Colonic mucosa (tissue), 4 donors: Measurements from ENCODE around the gene HELZ. TPM values are rescaled to one million over a fixed set of nuclear protein-coding genes. Genes with fewer than 3 reads are reported as not detected.

ENCODE experiments used
- DNase-seq: peaks from one replicate; pipeline ENCODE4 v3.0.0-alpha.2; 2020
- H3K27ac ChIP-seq: fragments of 200-600 bp; one replicate; pipeline ENCODE4 v1.8.0; 2021
- H3K27me3 ChIP-seq: fragments of 200-600 bp; one replicate; pipeline ENCODE4 v1.8.0; 2021
- H3K36me3 ChIP-seq: fragments of 200-600 bp; one replicate; pipeline ENCODE4 v1.8.0; 2021
- H3K4me1 ChIP-seq: fragments of 200-600 bp; one replicate; pipeline ENCODE4 v1.8.0; 2021; ENCODE audit warnings: mild to moderate bottlenecking
- H3K4me3 ChIP-seq: fragments of 200-600 bp; one replicate; pipeline ENCODE4 v1.8.0; 2021
- H3K9ac ChIP-seq, 2 donors: one replicate each; pipeline ENCODE4 v1.7.0; 2013; ENCODE audit warnings: control low read depth in 2 of 2, low read depth in 2 of 2, low read length in 2 of 2
- H3K9me3 ChIP-seq: fragments of 200-600 bp; one replicate; pipeline ENCODE4 v1.8.0; 2021
- CTCF ChIP-seq: fragments of 200-600 bp; IDR thresholded peaks from one replicate; pipeline ENCODE4 v1.8.0; 2022; ENCODE audit warnings: antibody characterized with exemption, mild to moderate bottlenecking
- intact Hi-C: fragments of 100-400 bp; cut with DNase I; formaldehyde crosslinking; loops from one replicate; pipeline ENCODE4 v1.14.1; 2022
- total RNA-seq, 2 donors: library from RNA; stranded (reverse); fragmentation: NEBNext Ultra II Directional in 1 of 2; extraction: Animal tissue kit (Norgen Biotek cat#: 25700) in 1 of 2; gene quantifications; one replicate each; pipeline ENCODE4 v1.2.1, GENCODE V29; 2021
- donor health status: healthy.
- donor health status: DM: no; HTN: no; CAD: no.
- donor health status: DM: no; HTN: no; CAD: no.

HELZ gene
- total RNA-seq, 2 donors from 2014 or later: 38.6 to 55.9 TPM

GRCh38 chr17:67071595-67071994 is 173.4 kb downstream of the HELZ start:
- Histone ChIP-seq H3K27me3 (no peaks in the 10 kb centered on the region), H3K4me3 (no peak overlapping the region), H3K9ac (no peak overlapping the region), H3K9me3 (no peaks in the 10 kb centered on the region), H3K36me3 (no peaks in the 10 kb centered on the region), H3K4me1 (no peaks in the 10 kb centered on the region), H3K27ac (no peak overlapping the region)
- intact Hi-C loops: no loop called here
- TF ChIP-seq CTCF: no peak
- no peak for DNase-seq

- no peak overlapping the region for H3K27ac ChIP-seq
- intact Hi-C loops: no loop called here
- no peaks in the 10 kb centered on the region for H3K27me3 ChIP-seq
- DNase-seq: no peak
- no peak for TF ChIP-seq CTCF
- H3K9me3 ChIP-seq: no peaks in the 10 kb centered on the region
- H3K9ac ChIP-seq: no peak overlapping the region
- no peaks in the 10 kb centered on the region for H3K4me1 ChIP-seq
- no peak overlapping the region for H3K4me3 ChIP-seq
- no peaks in the 10 kb centered on the region for H3K36me3 ChIP-seq
Observed at GRCh38 chr17:67069603-67070136, 175.3 kb downstream of the HELZ start.

GRCh38 chr17:67068999-67069398 is 176.0 kb downstream of the HELZ start:
- no peak overlapping the region for H3K4me3 ChIP-seq
- no peak for TF ChIP-seq CTCF
- intact Hi-C loops: no loop called here
- no peaks in the 10 kb centered on the region for H3K27me3 ChIP-seq
- H3K27ac ChIP-seq: no peak overlapping the region
- no peaks in the 10 kb centered on the region for H3K36me3 ChIP-seq
- H3K4me1 ChIP-seq: no peaks in the 10 kb centered on the region
- H3K9ac ChIP-seq: no peak overlapping the region
- H3K9me3 ChIP-seq: no peaks in the 10 kb centered on the region
- no peak for DNase-seq

GRCh38 chr17:67067571-67068482 is 177.2 kb downstream of the HELZ start:
- H3K36me3 ChIP-seq: no peaks in the 10 kb centered on the region
- DNase-seq: no peak
- no peak overlapping the region for H3K27ac ChIP-seq
- no peaks in the 10 kb centered on the region for H3K9me3 ChIP-seq
- TF ChIP-seq CTCF: no peak
- H3K27me3 ChIP-seq: no peaks in the 10 kb centered on the region
- H3K4me1 ChIP-seq: no peaks in the 10 kb centered on the region
- intact Hi-C loops: no loop called here
- no peak overlapping the region for H3K9ac ChIP-seq
- no peak overlapping the region for H3K4me3 ChIP-seq

- no peaks in the 10 kb centered on the region for H3K27me3 ChIP-seq
Observed at GRCh38 chr17:67066717-67067116, 178.3 kb downstream of the HELZ start.

More at GRCh38 chr17:67066717-67067116, 178.3 kb downstream of the HELZ start:
- no peak for DNase-seq
- Histone ChIP-seq H3K27ac (no peak overlapping the region), H3K4me3 (no peak overlapping the region), H3K9ac (no peak overlapping the region), H3K9me3 (no peaks in the 10 kb centered on the region), H3K4me1 (no peaks in the 10 kb centered on the region), H3K36me3 (no peaks in the 10 kb centered on the region)
- intact Hi-C loops: no loop called here
- no peak for TF ChIP-seq CTCF
